Body of pancreas (tissue), 4 donors: ENCODE results near the gene MMADHC. TPM values are rescaled to one million over a fixed set of nuclear protein-coding genes. Genes with fewer than 3 reads are reported as not detected.

Source experiments
- ATAC-seq: fragments of 150-250 bp; one replicate; pipeline ENCODE4 v1.9.1; 2016
- DNase-seq, 4 donors: peaks; one replicate each; pipeline ENCODE4 v3.0.0-alpha.2; 2019
- H3K27ac ChIP-seq, 4 donors: fragments of 200-600 bp; sonication (generic); 1 replicate in 3 of 4; 2 replicates in 1 of 4; pipeline versions ENCODE4 v1.5.1 to v1.6.1; 2016 to 2019; ENCODE audit warnings: mild to moderate bottlenecking in 1 of 4, mixed read lengths in 1 of 4, moderate library complexity in 1 of 4
- H3K27me3 ChIP-seq, 2 donors: fragments of 200-600 bp; sonication (generic); one replicate each; pipeline ENCODE4 v1.6.0; 2016; ENCODE audit warnings: mild to moderate bottlenecking in 1 of 2
- H3K36me3 ChIP-seq, 2 donors: fragments of 200-600 bp; sonication (generic); replicated peaks in 1 of 2; 2 replicates each; pipeline ENCODE4 v1.5.1; 2016; ENCODE audit warnings: low read depth in 2 of 2; ENCODE audit not compliant: insufficient read depth in 1 of 2
- H3K4me1 ChIP-seq: fragments of 200-600 bp; sonication (generic); one replicate; pipeline ENCODE4 v1.6.0; 2016
- H3K4me3 ChIP-seq, 2 donors: fragments of 200-600 bp; sonication (generic); 1 replicate in 1 of 2; 2 replicates in 1 of 2; pipeline ENCODE4 v1.5.1; 2016 to 2019
- H3K9me3 ChIP-seq, 3 donors: fragments of 200-600 bp; sonication (generic); 1 replicate in 2 of 3; 2 replicates in 1 of 3; pipeline ENCODE4 v1.5.1; 2016
- CTCF ChIP-seq, 7 experiments: fragments of 450-650 bp in 4 of 7; fragments of 200-600 bp in 3 of 7; sonication (generic) in 3 of 7; IDR thresholded peaks; one replicate each; pipeline ENCODE4 v1.5.1; 2016 to 2019; ENCODE audit warnings: antibody characterized with exemption in 7 of 7
- POLR2A ChIP-seq, 3 donors: fragments of 450-650 bp; IDR thresholded peaks; one replicate each; pipeline ENCODE4 v1.6.1; 2016; ENCODE audit warnings: antibody characterized with exemption in 3 of 3, mild to moderate bottlenecking in 2 of 3
- whole genome bisulfite sequencing, 2 donors: methylation state at CpG; one replicate each; pipeline ENCODE4 v1.1.5; 2017; 5-methylcytosine and 5-hydroxymethylcytosine counted together
- intact Hi-C: fragments of 100-400 bp; cut with DNase I; formaldehyde crosslinking; loops from one replicate; pipeline ENCODE4 v1.15.1; 2023
- total RNA-seq, 2 donors: library from RNA; depleted of rRNA; stranded (reverse); fragments of >200 nt; gene quantifications; one replicate each; pipeline ENCODE4 v1.1.0, GENCODE V29; 2016

The MMADHC gene
- total RNA-seq, result 10 to 100 TPM; 33.6 to 52.9 TPM

- peaks cover 24% of the 10 kb centered on the region for H3K4me1 ChIP-seq
- no peaks in the 10 kb centered on the region for H3K9me3 ChIP-seq
- intact Hi-C loops, result no loop called here
- peak; percentile 96 to 98 (median 97) for DNase-seq
- TF ChIP-seq CTCF (IDR thresholded peaks at IDR 0.05) (peak in 1 of 7 experiments; percentile 18), POLR2A (IDR thresholded peaks at IDR 0.05) (peak; percentile 83 to 95 (median 94))
- H3K27ac ChIP-seq, result peak within 1 kb of the TSS; percentile 95 to 98 (median 96)
- ATAC-seq, result peak; percentile 99
- peak within 1 kb of the TSS; percentile 35 to 42 for H3K4me3 ChIP-seq
- WGBS, 2 donors, result 0 to 1% methylated on average over 41 to 45 of the region's 45 CpGs
- peaks cover 0 to 3% of the 10 kb centered on the region in 2 donors for H3K36me3 ChIP-seq
- H3K27me3 ChIP-seq, result no peaks in the 10 kb centered on the region
Observed at GRCh38 chr2:149587220-149587949, at the start of gene MMADHC. Gene MMADHC (minus strand): TSS chr2:149587775. CDS start chr2:149587097, 678 bp downstream.

- WGBS, 2 donors, result 75 to 81% methylated on average over 5 of the region's 5 CpGs
Observed at GRCh38 chr2:149634103-149634502, 46.5 kb upstream of the MMADHC start.

GRCh38 chr2:149630445-149630844, 42.9 kb upstream of the MMADHC start:
- Histone ChIP-seq H3K27ac (no peak overlapping the region), H3K36me3 (no peaks in the 10 kb centered on the region), H3K4me1 (no peaks in the 10 kb centered on the region), H3K4me3 (no peak overlapping the region), H3K9me3 (no peaks in the 10 kb centered on the region), H3K27me3 (no peaks in the 10 kb centered on the region)
- intact Hi-C loops, result no loop called here
- ATAC-seq, result no peak
- WGBS, 2 donors, result 100% methylated on average over 1 of the region's 1 CpG
- no peak for DNase-seq
- TF ChIP-seq CTCF (IDR thresholded peaks at IDR 0.05), result no peak
- no peak for TF ChIP-seq POLR2A (IDR thresholded peaks at IDR 0.05)

More at GRCh38 chr2:149634103-149634502, 46.5 kb upstream of the MMADHC start:
- H3K27me3 ChIP-seq, result no peaks in the 10 kb centered on the region
- TF ChIP-seq POLR2A (IDR thresholded peaks at IDR 0.05) (no peak), CTCF (IDR thresholded peaks at IDR 0.05) (no peak)
- no peak overlapping the region for H3K4me3 ChIP-seq
- no peaks in the 10 kb centered on the region for H3K36me3 ChIP-seq
- H3K27ac ChIP-seq, result no peak overlapping the region
- DNase-seq, result no peak
- H3K9me3 ChIP-seq, result no peaks in the 10 kb centered on the region
- H3K4me1 ChIP-seq, result no peaks in the 10 kb centered on the region
- no peak for ATAC-seq
- intact Hi-C loops, result no loop called here

GRCh38 chr2:149629026-149629425, 41.5 kb upstream of the MMADHC start:
- intact Hi-C loops, result no loop called here
- H3K4me1 ChIP-seq, result no peaks in the 10 kb centered on the region
- H3K9me3 ChIP-seq, result no peaks in the 10 kb centered on the region
- no peaks in the 10 kb centered on the region for H3K36me3 ChIP-seq
- H3K27ac ChIP-seq, result no peak overlapping the region
- DNase-seq (no peak), ATAC-seq (no peak)
- TF ChIP-seq CTCF (IDR thresholded peaks at IDR 0.05) (no peak), POLR2A (IDR thresholded peaks at IDR 0.05) (no peak)
- no peaks in the 10 kb centered on the region for H3K27me3 ChIP-seq
- H3K4me3 ChIP-seq, result no peak overlapping the region
